GM04503 (cell line): ENCODE data around the gene CELA3B.
"Not testable (repeated sequence)": the region's sequence is repeated elsewhere in the genome, so short reads cannot be mapped to it uniquely, and the experiment has no call there.

Experiments used
- DNase-seq: peaks from one replicate; pipeline ENCODE4 v3.0.0-alpha.2; 2012; ENCODE audit warnings: low read depth

CELA3B gene

DNA sequence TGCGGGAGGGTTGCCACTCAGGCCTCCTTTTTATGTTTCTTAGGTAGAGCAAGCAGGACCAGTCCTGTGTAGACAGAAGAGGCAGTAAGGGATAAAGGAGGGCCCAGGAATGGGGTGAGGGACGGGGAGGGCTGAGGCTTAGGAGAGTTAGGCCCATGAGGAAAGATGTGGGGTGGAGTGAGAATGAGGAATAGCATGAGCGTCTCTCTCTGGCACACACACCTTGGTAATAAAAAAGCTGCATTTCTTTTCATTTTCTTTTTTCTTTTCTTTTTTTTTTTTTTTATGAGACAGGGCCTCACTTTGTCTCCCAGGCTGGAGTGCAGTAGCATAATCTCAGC lies 32.1 kb upstream of the CELA3B start:
- DNase-seq = no peak

DNA sequence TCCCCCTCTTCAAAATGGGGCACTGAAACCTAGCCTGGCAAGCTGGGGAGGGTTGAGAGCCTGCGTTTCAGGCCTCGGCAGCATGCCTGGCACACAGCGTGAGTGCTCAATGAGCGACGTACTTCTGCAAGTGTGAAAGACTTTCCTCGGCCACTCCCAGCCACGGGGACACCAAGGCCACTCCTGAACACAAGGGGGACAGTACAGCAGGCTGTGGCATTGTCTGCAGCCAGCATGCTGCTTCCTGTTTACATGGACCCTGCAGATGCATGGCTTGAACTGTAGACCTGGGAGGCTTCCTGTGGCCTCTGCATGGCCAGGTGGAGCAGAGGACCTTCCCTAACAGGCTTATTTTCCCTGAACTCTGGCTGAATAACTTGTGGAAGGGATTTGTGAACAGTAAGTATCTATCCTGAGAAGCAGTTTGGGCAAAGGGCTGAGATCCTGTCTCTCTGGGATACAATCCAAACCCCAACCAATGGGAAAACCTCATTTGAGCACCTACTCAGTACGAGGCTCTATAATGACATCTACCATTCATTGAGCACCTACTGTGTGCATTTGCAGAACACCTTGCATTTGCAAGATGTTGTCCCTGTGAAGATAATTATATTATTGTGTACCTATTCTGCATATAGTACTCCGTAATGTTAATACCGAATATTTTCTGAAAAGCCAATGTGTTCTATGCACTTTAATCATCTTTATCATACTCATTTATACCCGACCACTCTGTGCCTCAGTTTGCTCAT lies 29.8 kb upstream of the CELA3B start:
- DNase-seq = no peak

DNA sequence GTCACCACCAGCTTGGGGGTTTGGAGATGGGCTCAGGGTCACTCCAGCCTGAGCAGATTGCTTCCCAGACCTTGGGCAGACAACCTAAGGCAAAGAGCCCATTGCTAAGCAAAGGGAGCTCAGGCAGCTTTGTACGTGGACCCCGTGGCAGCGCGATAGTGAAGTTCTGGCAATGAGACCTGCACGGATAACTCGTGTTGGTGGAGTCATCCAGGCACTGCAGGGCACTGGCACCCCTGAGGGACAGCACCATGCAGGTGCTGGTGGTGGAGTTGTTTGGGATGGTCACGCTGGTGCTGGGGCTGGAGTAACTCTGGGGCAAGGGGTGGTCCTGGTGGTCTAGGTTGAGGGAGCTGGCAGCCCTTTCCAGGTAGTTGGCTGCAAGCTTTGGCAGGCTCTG lies 26.1 kb upstream of the CELA3B start:
- DNase-seq = no peak

DNA sequence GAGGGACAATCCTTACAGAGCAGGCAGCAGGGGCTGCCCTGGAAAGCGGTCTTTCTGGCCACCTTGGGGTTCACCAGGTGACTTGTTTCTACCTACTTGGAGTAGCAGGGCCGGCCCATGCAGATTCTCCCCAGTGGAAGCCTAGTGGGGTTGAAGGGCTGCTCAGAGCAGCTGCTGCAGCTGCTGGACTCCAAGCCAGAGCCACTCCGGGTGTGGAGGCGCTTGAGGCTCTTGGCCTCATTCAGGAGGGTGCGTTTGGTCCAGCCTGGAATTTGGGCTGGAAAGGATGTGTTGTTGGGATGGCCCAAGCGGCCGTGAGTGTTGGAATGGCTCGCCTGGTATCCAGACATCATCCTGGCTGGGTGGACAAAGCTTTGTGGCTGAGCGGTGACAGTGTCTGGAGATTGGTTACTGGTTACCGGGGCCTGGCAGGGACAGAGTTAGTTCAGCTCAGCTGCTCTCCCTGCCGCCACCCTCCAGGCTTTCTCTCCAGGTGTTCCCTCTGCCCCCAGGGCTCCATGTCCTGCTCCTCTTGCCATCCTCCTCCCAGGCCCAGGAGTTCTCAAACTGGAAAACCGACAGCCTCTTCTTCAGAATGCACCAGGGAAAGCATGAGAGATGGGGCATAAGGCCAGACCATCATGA lies 25.5 kb upstream of the CELA3B start:
- no peak for DNase-seq

DNA sequence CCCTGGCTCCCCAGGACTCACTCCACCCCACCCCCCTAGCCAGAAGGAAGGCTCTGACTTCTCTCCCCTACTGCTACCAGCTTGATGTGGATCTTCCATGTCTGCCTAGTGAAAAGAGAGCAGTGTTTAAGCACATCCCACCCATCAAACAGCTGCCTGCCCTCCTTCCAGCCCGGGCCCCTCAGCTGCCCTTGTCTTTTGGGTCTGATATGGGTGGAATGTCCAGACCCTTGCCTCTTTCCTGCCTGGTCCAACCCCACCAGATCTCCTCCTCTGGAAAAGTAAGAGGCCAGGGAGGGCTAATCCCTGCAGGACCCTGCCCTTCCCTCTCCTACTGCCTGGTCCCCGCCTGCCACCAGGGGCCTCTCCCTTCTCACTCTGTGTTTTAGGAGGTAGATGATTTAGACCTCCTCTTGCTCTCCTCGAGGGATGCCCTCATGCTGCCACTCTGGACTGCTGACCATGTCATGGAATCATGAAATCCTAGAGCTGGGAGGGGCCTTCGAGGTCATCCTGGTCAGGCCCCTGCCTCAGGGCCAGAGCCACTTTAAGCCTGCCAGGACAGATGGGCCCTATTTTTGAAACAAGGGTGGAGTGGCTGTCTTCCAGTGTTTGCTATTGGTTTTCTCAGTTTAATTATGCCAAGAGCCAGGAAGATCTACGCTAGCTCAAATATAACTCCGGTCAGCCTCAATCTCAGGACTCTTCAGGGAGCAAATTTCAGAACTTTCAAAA lies 23.9 kb upstream of the CELA3B start:
- no peak for DNase-seq

DNA sequence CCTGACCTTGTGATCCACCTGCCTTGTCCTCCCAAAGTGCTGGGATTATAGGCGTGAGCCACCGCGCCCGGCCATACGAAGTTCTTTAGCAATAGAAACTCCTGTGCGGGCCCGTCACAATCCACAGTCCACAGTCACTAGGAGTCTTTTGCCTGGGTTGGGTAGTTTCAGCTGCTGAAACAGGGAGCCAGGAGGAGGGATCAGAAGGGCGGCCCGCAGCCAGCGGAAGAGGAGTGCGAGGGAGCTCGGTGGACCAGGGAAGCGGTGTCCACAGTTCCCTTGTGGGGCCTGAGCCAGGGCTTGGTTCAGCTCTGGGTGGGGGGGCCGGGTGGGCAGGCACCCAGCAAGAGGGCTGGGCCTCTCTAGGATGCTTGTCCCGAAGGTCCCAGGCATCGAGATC lies 21.8 kb upstream of the CELA3B start:
- no peak for DNase-seq

DNA sequence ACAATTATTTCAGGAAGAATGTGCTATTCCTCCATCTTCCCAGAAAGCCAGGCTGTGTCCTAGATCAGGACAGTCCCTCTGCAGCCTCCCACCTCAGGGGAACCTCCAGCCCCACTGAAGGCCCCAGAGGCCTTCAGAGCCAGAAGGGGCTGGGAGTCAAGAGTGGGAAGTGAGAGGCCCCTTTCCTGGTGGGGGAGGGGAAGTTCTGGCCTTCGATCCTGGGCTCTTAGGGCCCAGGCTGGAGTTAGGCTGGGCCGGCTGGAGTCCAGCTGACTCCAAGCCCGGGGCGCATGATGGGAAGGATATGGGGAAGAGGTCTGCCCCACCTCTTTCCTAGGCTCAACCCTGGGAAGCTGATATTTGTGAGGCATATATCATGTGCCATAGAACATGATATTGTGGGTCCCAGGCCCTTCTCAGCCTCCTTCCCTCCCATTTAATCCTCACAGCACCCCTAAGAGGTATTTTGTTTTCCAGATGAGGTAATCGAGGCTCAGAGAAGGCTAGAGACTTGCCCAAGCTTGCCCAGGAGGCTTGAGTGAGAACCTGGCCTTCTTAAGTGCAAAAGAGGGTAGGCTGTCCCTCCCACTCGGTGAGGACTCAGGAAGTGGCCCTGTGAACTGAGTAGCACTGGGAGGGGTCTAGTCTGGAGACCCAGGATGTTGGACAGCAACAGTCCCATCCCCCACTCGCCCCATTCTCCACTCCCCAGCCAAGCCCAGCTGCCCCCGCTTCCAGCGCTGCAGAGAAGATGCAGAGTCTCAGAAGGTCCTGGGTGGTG lies 21.1 kb upstream of the CELA3B start:
- no peak for DNase-seq

DNA sequence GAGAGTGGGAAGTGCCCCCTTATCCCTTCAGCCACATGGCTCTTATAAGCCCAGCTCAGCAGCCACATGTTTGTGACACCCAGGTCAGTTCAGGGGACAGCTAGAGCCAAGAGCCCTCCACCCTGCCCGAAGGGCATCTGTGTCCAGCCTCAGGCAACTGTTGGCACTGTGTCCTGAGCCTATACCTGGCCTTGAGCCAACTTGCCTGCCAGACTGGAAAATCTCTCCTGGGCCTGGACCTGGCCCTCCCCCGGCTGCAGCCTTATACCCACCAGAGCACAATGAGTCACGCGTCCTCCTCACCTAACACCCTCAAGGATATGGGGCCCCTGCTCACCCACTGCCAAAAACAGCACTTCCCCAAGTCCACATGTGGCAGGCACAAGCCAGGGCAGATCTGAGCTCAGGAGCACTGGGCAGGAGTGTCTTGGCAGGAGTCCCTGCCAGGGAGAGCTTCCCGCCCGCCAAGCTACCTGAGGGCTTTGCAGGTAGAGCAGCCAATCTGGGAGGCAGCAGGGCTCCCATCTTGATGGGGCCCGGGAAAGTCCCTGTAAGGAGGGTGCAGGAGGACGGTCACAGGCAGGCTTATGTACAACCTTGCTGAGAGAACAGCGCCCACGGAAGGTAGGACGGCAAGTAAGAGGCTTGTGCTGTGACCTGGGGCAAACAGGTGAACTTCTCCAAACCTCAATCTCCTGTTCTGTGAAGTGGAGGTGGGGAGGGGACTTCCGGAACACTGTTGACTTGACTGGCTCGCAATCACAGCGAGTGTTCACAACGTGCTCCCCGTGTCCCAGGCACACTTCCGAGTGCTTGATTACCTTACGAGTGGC lies 19.9 kb upstream of the CELA3B start:
- DNase-seq = no peak

DNA sequence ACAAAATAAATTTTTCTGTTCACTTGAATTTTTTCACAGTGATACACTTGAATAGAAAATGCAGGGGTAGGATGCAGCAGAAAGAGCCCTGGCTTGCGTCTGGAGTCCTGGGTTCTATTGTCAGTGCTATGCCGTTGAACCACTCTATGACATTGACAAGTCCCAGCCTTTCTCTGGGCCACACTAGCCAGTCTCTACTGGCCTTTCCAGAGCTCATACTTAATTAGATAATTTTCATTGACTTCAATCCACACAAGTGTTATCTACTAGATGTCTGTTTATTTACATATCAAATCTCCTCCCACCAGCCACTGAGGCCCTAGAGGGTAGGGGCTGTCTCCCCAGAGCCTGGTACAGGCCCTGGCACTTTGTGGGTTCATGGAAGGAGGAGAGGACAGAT lies 15.5 kb upstream of the CELA3B start:
- no peak for DNase-seq

DNA sequence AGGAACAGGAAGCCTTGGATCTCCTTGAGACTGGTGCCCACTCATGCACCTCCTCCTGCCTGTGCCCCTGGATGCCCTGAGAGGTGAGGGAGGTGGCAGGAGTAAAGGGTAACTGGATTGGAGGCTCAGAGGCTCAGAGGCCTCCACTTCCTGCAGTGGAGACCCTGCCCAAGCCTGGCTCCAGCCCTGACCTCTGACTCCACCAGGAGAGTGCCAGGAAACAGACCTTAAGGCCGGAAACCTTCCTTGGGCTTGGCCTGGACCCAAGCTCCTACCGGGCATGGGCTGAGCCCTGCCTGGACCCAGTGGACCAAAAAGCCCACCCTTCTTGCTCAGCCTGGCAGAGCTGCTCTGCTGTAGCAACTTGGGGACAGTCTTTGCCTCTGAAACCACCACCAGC lies 15.0 kb upstream of the CELA3B start:
- DNase-seq = no peak

DNA sequence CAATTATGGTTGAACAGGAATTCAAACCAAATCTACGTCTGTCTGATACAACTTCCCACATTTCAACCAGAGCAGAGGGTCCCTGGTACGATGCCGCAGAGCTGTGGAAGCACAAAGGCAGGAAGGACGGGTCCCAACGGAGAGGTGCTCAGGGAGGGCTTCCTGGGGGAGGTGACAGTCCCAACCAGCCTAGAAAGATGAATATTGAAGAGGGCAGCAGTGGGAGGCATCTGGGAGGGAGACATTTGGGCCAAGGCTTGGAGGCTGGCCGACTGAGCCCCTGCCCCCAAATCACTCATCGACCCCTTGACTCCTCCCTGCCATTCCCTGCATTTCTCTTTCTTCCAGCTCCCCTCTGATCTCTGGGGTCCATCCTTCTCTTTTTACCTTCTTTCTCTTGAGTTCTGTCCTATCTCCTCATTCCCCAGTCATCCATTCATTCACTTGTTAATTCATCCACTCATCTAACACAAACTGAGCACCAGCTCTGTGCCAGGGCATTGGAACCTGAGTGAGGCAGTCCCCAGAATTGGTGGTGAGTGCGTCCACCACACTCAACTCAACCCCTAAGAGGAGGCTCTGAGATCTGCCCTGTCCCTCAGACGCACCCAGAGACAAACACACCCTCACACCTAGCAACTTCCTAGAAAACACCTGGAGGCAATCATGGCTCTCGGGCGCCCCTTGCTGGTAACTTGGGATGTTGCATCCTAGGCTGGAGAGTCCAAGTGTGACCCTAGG lies 13.2 kb upstream of the CELA3B start:
- DNase-seq = peak; percentile 20

DNA sequence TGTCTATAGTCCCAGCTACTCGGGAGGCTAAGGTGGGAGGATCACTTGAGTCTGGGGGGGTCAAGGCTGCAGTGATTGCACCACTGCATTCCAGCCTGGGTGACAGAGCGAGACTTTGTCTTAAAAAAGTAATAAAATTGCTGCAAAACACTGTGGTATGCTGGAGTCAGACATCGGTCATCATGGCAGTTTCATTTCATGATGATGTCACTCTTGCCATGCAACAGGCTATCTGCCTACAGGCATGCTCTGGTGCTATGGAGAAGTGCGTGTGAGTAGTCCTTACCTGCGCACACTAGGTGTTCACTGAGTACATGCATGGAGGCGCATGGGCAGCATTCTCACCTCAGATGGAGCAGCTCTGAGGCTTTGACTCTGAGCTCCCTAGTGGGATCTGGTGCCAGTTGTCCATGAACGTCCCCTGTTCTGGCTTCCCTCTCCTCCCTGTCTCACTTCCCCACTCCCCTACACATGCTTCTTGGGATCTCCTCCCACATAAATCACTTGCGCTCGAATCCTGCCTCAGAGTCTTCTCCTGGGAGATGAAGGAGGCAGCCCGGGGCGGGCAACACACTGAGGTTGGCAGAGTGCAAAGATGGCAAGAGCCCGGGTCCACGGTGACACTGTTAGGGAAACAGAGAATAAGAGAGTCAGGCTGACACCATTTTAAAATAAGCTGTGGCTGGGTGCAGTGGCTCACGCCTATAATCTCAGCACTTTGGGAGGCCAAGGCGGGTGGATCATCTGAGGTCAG lies 10.4 kb upstream of the CELA3B start:
- DNase-seq = peak; percentile 55

DNA sequence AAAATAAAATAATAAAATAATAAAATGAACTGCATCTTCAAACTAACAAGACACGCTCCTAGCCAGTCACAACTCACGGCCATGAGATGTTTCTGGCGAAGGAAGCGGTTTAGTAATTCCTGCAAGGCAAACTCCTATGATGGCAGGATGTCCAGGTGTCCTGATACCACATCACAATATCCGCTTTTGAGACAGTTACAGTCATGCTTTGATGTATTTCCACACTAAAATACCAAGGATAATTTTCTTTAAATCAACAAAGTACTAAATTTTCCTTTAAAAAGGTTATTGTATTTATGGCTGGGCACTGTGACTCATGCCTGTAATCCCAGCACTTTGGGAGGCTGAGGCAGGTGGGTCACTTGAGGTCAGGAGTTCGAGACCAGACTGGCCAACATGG lies 9.6 kb upstream of the CELA3B start:
- DNase-seq = not testable (repeated sequence)

DNA sequence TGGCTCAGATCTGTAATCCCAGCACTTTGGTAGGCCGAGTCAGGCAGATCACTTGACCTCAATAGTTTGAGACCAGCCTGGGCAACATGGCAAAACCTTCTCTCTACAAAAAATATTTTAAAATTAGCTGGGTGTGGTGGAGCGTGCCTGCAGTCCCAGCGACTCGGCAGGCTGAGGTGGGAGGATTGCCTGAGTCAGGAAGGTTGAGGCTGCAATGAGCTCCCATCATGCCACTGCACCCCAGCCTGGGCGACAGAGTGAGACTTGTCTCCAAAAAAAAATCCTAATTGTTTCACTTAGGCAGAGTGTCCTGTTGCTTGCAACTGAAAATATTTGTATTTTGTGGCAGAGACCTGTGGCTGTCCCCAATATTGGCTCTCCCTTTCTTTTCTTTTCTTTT lies 7.8 kb upstream of the CELA3B start:
- not testable (repeated sequence) for DNase-seq

DNA sequence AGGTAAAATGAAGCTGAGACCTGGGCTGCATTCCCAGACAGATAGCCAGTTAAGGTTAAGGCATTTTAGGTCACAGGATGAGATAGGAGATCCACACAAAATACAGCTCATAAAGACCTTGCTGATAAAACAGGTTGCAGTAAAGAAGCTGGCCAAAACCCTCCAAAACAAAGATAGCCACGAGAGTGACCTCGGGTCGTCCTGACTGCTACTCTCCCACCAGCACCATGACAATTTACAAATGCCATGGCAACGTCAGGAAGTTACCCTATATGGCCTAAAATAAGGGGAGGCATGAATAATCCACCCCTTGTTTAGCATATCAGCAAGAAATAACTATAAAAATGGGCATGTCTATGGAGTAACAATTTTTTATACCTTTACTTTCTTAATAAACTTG lies 6.3 kb upstream of the CELA3B start:
- DNase-seq = not testable (repeated sequence)

DNA sequence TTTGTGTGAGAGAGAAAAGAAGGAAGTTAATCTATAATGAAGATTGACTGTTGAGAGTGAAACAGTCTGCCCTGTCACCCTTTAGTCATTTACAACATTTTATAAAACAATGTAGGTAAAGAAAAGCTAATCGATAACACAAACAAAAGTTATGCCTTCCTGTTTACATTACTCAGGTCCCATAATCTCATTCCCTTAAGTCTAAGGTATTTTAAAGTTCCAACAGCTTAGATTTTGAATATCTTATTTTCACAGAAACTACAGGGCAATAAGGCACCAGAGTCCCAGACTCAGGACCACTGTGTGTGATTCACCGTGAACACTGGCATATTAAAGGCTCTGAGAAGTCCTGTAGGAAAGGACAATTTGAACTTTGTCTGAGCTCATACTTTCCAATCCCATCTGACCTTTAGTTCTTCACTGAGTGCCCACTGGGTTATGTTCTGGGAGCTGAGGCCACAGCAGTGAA lies 3.8 kb upstream of the CELA3B start:
- not testable (repeated sequence) for DNase-seq

DNA sequence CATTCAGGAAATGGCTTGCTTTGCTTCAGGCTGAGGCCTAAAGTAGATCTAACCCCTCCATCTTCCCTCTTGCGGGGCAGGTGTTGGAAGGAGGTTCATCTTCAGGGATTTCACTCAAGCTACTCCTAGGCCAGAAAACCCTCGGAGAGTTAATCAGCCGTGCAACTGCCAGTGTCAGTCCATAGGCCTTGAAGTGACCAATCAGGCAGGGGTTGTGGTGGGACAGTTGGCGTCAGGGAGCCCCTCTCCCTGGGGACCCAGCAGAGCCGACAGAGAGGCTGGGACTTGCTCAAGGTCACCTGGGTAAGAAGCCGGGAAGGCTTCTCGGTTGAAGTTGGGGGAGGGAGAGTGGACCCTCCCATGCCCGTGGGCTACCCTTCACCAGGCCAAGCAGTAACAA lies 2.9 kb upstream of the CELA3B start:
- not testable (repeated sequence) for DNase-seq

DNA sequence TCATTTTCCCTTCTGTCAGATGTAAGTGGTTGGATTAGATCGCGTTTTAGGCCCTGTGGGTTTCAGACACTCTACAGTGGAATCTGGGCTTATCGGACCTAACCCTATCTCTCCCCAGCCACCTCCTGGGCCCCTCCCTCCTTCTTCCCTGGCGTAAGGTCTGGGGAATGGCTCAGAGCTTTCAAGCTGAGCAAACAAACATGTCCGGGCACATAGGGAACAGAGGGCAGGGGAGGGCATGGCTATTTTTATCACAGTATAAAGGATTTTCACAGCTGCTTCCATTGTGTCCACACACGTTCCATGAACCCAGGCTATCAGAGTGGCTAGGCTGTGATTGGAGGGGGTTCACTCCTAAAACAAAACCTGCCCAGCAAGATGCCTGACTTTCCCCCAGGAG lies 2.1 kb upstream of the CELA3B start:
- DNase-seq = not testable (repeated sequence)

DNA sequence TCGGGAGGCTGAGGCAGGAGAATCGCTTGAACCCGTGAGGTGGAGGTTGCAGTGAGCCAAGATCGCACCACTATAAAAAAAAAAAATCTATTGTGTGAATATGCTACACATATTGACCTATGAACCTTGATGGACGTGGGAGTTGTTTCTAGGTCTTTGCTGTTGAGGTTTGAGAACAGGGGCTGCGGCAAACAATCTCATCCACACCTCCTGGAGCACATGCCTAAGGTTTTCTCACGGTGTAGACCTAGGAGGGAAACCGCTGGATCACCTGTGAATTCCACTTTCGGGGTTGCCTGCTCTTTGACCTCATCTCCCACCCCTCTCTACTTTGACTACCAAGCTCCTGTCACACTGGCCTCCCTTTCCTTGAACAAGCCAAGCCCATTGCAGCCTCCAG lies 1.5 kb upstream of the CELA3B start:
- DNase-seq = not testable (repeated sequence)

DNA sequence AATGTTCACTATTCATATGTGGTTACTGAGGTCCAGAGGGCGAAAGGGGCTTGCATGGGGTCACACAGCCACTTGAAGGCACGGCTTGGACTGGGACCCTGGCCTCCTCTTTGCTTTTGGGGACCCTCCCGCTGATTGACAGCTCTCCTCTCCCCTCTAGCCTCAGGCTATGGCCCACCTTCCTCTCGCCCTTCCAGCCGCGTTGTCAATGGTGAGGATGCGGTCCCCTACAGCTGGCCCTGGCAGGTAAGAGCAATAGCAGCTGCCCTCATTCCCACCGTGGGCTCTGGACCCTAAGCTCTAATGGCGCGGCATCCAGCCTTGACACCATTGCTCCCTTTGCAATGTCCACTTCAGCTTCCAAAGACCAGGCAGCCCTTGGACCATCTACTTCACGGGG lies 1.4 kb downstream of the CELA3B start:
- DNase-seq = not testable (repeated sequence)
